ENCODE measurements around the gene PARD3. TPM values are rescaled to one million over a fixed set of nuclear protein-coding genes. Genes with fewer than 3 reads are reported as not detected.

The PARD3 gene
- total RNA-seq, 2 donors from 2014 or later, result 36.1 to 48.5 TPM

DNA sequence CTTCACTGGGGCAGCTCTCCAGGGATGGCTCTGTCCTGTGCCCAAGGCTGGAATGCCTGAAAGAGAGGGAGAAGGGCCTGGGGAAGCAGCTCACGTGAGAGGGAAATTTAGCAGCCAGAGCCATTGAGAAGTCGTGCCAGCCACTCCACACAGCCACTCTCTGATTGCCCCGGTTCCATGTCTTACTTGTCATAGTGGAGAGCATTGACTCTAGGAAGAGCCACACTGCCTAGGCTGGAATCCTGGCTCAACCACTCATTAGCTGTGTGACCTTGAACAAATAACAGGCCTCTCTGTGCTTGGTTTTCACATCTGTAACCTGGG lies 728.0 kb downstream of the PARD3 start:
- H3K36me3 ChIP-seq (replicated peaks in 1 of 2; ENCODE audit: insufficient read depth in 1 of 2, low read depth in 2 of 2), result no peaks in the 10 kb centered on the region
- H3K27me3 ChIP-seq, result no peaks in the 10 kb centered on the region
- ATAC-seq (no peak), DNase-seq (no peak)
- no peak for TF ChIP-seq POLR2A (IDR thresholded peaks at IDR 0.05)
- TF ChIP-seq, protein P1, sequence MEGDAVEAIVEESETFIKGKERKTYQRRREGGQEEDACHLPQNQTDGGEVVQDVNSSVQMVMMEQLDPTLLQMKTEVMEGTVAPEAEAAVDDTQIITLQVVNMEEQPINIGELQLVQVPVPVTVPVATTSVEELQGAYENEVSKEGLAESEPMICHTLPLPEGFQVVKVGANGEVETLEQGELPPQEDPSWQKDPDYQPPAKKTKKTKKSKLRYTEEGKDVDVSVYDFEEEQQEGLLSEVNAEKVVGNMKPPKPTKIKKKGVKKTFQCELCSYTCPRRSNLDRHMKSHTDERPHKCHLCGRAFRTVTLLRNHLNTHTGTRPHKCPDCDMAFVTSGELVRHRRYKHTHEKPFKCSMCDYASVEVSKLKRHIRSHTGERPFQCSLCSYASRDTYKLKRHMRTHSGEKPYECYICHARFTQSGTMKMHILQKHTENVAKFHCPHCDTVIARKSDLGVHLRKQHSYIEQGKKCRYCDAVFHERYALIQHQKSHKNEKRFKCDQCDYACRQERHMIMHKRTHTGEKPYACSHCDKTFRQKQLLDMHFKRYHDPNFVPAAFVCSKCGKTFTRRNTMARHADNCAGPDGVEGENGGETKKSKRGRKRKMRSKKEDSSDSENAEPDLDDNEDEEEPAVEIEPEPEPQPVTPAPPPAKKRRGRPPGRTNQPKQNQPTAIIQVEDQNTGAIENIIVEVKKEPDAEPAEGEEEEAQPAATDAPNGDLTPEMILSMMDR (IDR thresholded peaks at IDR 0.05), result no peak
- H3K9me3 ChIP-seq, result no peaks in the 10 kb centered on the region
- no peaks in the 10 kb centered on the region for H3K4me1 ChIP-seq
- no peak overlapping the region for H3K27ac ChIP-seq
- no peak overlapping the region for H3K4me3 ChIP-seq
- intact Hi-C loops (cut with DNase I), result no loop called here
- WGBS, 2 donors, result 74 to 76% methylated on average over 3 of the region's 3 CpGs

GRCh38 chr10:34083567-34083966 lies 731.5 kb downstream of the PARD3 start:
- Histone ChIP-seq H3K9me3 (no peaks in the 10 kb centered on the region), H3K27ac (no peak overlapping the region), H3K27me3 (no peaks in the 10 kb centered on the region), H3K4me1 (no peaks in the 10 kb centered on the region), H3K4me3 (no peak overlapping the region), H3K36me3 (replicated peaks in 1 of 2; ENCODE audit: insufficient read depth in 1 of 2, low read depth in 2 of 2) (no peaks in the 10 kb centered on the region)
- no peak for DNase-seq
- no peak for TF ChIP-seq POLR2A (IDR thresholded peaks at IDR 0.05)
- TF ChIP-seq, protein P1 (IDR thresholded peaks at IDR 0.05), result no peak
- 87 to 92% methylated on average over 2 of the region's 2 CpGs for WGBS, 2 donors
- ATAC-seq, result no peak
- intact Hi-C loops (cut with DNase I), result no loop called here

DNA sequence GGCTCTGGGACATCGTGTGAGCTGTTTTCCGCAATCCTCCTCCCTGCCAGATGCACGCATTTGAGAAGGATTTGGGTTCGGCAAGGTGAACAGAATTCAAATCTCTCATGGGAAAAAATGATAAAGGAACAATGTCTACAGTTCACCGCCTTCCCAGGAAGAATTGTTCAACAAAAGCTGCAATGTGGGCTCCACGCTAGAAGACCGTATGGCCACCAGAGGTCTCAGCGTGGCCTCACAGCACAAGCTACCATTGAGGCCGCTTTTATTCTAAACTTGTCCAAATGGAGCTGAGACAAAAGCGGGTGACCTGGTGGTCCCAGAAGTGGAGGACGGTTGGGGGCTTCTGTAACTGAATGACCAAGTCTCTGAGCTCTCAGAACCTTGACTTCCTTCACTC lies 733.1 kb downstream of the PARD3 start:
- intact Hi-C loops (cut with DNase I), result no loop called here
- no peak for ATAC-seq
- Histone ChIP-seq H3K4me1 (no peaks in the 10 kb centered on the region), H3K27ac (no peak overlapping the region), H3K27me3 (no peaks in the 10 kb centered on the region), H3K36me3 (replicated peaks in 1 of 2; ENCODE audit: insufficient read depth in 1 of 2, low read depth in 2 of 2) (no peaks in the 10 kb centered on the region), H3K4me3 (no peak overlapping the region), H3K9me3 (no peaks in the 10 kb centered on the region)
- no peak for DNase-seq
- TF ChIP-seq, protein P1 (IDR thresholded peaks at IDR 0.05), result no peak
- TF ChIP-seq POLR2A (IDR thresholded peaks at IDR 0.05), result no peak
- 81 to 82% methylated on average over 11 of the region's 11 CpGs for WGBS, 2 donors

DNA sequence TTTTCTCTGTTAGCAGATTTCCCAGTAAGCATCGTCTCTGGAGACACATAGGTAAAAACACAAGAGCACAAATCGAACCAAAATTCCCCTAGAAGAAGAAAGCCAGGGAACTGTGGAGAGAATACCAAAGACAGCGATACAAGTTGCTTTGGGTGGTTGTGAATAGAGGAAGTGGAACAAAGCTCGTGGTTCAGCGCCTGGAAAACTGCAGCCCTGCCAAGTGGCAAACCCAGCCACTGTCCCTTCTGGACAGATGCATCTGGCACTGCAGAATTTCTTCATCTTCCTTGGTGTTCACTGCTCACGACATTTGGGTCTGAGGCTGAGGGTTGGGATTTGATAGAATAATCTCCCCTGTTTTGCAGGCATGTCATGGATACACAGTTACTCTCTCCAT lies 733.8 kb downstream of the PARD3 start:
- DNase-seq, result no peak
- H3K9me3 ChIP-seq, result no peaks in the 10 kb centered on the region
- H3K27me3 ChIP-seq, result no peaks in the 10 kb centered on the region
- no peaks in the 10 kb centered on the region for H3K4me1 ChIP-seq
- no peak overlapping the region for H3K4me3 ChIP-seq
- intact Hi-C loops (cut with DNase I), result no loop called here
- no peak for ATAC-seq
- no peak for TF ChIP-seq POLR2A (IDR thresholded peaks at IDR 0.05)
- TF ChIP-seq, protein P1 (IDR thresholded peaks at IDR 0.05), result no peak
- H3K36me3 ChIP-seq (replicated peaks in 1 of 2; ENCODE audit: insufficient read depth in 1 of 2, low read depth in 2 of 2), result no peaks in the 10 kb centered on the region
- H3K27ac ChIP-seq, result no peak overlapping the region
- 67 to 83% methylated on average over 6 of the region's 6 CpGs for WGBS, 2 donors

DNA sequence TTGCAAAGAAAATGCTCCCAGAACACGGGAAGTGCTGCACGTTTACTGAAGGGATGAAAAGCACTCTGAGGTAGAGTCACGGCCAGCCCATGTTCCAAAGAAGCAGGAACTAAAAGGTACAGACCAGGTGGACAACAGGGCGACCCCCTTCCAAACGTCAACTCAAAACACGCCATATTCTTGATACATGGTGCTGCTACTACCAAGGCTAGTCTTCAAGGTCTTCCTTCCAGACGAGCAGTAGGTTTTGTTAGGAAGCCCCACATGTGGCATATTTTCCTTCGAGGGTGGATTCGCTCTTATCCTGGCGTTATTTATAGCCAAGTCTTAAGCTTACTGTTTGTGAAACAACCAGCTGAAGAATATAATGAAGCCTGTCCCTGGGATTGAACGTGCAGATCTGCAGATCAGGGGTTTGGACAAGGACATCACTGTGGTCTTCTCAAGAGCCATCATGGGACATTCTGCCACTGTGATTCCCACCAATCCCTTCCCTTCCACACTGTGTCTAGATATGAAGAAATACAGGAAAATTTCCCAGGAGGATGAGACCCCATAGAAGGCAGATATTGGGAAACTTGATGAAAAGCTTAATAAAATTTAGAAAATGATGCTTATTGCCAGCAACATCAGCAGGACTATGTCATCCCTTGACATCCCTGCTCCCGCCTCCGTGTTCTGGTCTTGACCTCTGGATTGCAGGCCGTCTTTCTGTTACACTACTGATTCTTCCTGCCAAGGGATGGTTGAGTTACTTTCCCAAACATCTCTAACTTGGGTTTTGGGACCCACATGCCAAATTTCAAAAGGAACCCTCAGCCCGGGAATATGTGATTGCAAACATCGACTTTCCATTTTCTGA lies 734.4 kb downstream of the PARD3 start:
- WGBS, 2 donors, result 78 to 79% methylated on average over 16 of the region's 16 CpGs
- Histone ChIP-seq H3K9me3 (no peaks in the 10 kb centered on the region), H3K27ac (peak overlapping the region in 1 of 4 donors; percentile 47), H3K36me3 (replicated peaks in 1 of 2; ENCODE audit: insufficient read depth in 1 of 2, low read depth in 2 of 2) (no peaks in the 10 kb centered on the region), H3K4me3 (no peak overlapping the region), H3K4me1 (no peaks in the 10 kb centered on the region), H3K27me3 (no peaks in the 10 kb centered on the region)
- intact Hi-C loops (cut with DNase I), result no loop called here
- DNase-seq, result peak in 3 of 4 donors; percentile 19 to 47 (median 28)
- peak; percentile 52 for ATAC-seq
- TF ChIP-seq POLR2A (IDR thresholded peaks at IDR 0.05), result no peak
- TF ChIP-seq, protein P1 (IDR thresholded peaks at IDR 0.05), result no peak
